ENCODE data around the gene PRKN. TPM values are rescaled to one million over a fixed set of nuclear protein-coding genes. Genes with fewer than 3 reads are reported as not detected.

Gene PRKN
- total RNA-seq, 1 donor from 2014 or later: 1.2 TPM

DNA sequence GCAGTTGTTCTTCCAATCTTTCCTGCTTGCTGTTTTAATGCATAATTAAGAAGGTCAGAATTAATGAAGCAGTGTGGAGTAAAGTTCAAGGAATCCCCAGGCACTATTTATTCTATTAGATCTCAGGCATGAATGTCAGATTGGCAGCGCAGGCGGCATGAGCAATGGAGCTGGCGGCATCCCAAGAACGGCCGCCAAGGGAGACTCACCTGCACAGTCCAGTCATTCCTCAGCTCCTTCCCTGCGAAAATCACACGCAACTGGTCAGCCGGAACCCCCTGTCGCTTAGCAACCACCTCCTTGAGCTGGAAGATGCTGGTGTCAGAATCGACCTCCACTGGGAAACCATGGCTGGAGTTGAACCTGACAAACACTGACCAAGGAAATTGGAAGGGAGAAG lies 284.5 kb downstream of the PRKN start:
- H3K36me3 ChIP-seq (ENCODE audit: control insufficient read depth, insufficient read depth, low read length): no peaks in the 10 kb centered on the region
- H3K4me3 ChIP-seq (ENCODE audit: low read depth, low read length): no peak overlapping the region
- TF ChIP-seq, protein P1, sequence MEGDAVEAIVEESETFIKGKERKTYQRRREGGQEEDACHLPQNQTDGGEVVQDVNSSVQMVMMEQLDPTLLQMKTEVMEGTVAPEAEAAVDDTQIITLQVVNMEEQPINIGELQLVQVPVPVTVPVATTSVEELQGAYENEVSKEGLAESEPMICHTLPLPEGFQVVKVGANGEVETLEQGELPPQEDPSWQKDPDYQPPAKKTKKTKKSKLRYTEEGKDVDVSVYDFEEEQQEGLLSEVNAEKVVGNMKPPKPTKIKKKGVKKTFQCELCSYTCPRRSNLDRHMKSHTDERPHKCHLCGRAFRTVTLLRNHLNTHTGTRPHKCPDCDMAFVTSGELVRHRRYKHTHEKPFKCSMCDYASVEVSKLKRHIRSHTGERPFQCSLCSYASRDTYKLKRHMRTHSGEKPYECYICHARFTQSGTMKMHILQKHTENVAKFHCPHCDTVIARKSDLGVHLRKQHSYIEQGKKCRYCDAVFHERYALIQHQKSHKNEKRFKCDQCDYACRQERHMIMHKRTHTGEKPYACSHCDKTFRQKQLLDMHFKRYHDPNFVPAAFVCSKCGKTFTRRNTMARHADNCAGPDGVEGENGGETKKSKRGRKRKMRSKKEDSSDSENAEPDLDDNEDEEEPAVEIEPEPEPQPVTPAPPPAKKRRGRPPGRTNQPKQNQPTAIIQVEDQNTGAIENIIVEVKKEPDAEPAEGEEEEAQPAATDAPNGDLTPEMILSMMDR (IDR thresholded peaks at IDR 0.05; ENCODE audit: insufficient read depth, low read length, poor library complexity, severe bottlenecking): no peak
- no peaks in the 10 kb centered on the region for H3K27me3 ChIP-seq (ENCODE audit: control insufficient read depth, insufficient read depth, low read length)
- DNase-seq (ENCODE audit: low read depth): peak; percentile 63

DNA sequence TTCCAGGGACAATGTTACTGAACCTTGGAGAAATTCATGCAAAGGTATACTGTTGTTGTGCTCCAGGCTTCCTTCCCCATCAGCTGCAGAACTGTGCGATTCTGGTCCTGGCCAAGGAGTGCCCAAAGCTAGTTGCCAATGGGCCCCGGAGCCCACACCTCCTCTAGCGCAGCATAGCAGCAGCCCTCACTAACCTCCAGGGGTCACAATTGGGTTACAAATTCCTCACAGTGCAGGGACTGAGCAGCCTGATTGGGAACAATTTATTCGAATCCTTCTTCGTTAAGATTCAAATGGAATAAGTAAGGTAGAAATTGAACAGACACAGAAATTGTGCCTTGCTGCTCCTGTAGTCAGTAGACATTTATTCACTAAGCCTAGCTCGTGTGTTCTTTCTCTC lies 284.9 kb downstream of the PRKN start:
- no peak for DNase-seq (ENCODE audit: low read depth)
- Histone ChIP-seq H3K4me3 (ENCODE audit: low read depth, low read length) (no peak overlapping the region), H3K27me3 (ENCODE audit: control insufficient read depth, insufficient read depth, low read length) (no peaks in the 10 kb centered on the region), H3K36me3 (ENCODE audit: control insufficient read depth, insufficient read depth, low read length) (no peaks in the 10 kb centered on the region)
- TF ChIP-seq, protein P1 (IDR thresholded peaks at IDR 0.05; ENCODE audit: insufficient read depth, low read length, poor library complexity, severe bottlenecking): peak; percentile 41

DNA sequence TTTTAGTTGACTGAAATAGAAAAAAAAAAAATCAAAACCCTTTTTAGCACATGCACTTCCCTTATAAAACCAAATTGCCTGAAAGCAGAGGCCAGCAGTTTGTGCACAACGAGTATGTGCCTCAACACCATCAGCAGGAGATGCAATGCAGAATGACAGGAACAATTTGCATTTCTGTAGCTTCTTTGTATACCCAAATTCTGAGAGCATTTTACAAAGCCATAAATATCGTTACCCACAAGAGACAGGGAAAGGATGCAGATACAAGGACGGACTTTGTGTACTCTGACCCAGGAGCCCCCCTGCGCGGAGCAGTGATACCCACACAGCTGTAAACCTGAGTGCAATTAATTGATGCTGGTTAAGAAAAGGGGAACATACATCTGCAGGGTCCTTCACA lies 285.6 kb downstream of the PRKN start:
- Histone ChIP-seq H3K36me3 (ENCODE audit: control insufficient read depth, insufficient read depth, low read length) (no peaks in the 10 kb centered on the region), H3K27me3 (ENCODE audit: control insufficient read depth, insufficient read depth, low read length) (no peaks in the 10 kb centered on the region), H3K4me3 (ENCODE audit: low read depth, low read length) (no peak overlapping the region)
- TF ChIP-seq, protein P1 (IDR thresholded peaks at IDR 0.05; ENCODE audit: insufficient read depth, low read length, poor library complexity, severe bottlenecking): no peak
- no peak for DNase-seq (ENCODE audit: low read depth)

DNA sequence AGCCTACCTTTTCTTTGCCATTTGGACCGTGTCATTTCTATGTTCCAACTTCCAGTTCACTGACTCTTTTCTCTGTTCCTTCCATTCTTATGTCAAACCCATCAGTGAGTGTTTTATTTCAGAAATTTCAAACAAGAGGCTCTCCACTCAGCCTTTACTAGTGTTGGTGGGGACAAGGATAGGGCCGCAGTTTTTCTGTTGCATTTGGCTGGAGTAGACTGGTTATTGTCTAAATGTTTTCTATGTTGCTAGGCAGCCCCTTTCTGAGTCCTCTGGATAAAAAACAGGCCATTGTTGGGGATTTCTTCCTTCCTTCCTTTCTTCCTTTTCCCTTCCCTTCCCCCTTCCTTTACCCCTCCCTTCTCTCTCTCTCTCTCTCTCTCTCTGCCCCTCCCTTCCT lies 288.6 kb downstream of the PRKN start:
- Histone ChIP-seq H3K4me3 (ENCODE audit: low read depth, low read length) (no peak overlapping the region), H3K36me3 (ENCODE audit: control insufficient read depth, insufficient read depth, low read length) (no peaks in the 10 kb centered on the region), H3K27me3 (ENCODE audit: control insufficient read depth, insufficient read depth, low read length) (no peaks in the 10 kb centered on the region)
- TF ChIP-seq, protein P1 (IDR thresholded peaks at IDR 0.05; ENCODE audit: insufficient read depth, low read length, poor library complexity, severe bottlenecking): no peak
- DNase-seq (ENCODE audit: low read depth): no peak

DNA sequence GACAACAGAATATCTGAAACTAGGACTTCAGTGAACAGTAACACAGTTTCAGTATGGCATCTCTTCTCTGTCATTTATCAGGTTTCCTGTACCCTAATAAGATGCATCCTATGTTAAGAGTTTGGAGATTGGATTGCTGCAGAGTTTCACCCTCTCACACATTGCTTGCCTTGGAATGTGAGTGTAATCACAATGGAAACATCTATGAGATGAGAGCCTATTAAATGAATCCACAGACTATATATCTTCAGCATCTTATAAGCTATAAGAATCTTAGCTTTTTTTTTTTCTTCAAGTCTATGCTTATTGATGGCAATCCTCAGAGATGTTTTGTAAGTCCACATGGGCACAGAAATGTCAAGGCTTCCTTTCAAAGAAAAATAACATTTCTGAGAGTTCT lies 292.5 kb downstream of the PRKN start:
- H3K36me3 ChIP-seq (ENCODE audit: control insufficient read depth, insufficient read depth, low read length): no peaks in the 10 kb centered on the region
- TF ChIP-seq, protein P1 (IDR thresholded peaks at IDR 0.05; ENCODE audit: insufficient read depth, low read length, poor library complexity, severe bottlenecking): no peak
- H3K4me3 ChIP-seq (ENCODE audit: low read depth, low read length): no peak overlapping the region
- no peak for DNase-seq (ENCODE audit: low read depth)
- H3K27me3 ChIP-seq (ENCODE audit: control insufficient read depth, insufficient read depth, low read length): no peaks in the 10 kb centered on the region

DNA sequence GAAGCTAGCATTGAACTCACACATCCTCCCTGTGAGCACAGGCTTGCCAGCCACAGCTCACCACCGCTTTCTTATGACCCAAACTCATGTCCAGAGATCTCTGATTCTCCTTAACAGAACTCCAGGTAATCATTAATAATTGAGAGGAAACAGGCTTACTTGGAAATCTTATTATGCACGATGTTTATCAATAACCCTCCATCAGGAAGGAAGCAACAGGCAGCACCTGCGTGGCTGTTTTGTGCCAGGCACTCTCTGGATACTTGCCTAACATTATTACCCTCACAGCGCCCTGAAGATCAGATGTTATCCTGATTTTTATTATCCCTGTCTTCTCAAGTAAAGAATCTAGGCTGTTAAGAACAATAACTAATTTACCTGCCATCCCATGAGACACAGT lies 306.6 kb downstream of the PRKN start:
- H3K4me3 ChIP-seq (ENCODE audit: low read depth, low read length): no peak overlapping the region
- TF ChIP-seq, protein P1 (IDR thresholded peaks at IDR 0.05; ENCODE audit: insufficient read depth, low read length, poor library complexity, severe bottlenecking): no peak
- H3K27me3 ChIP-seq (ENCODE audit: control insufficient read depth, insufficient read depth, low read length): no peaks in the 10 kb centered on the region
- H3K36me3 ChIP-seq (ENCODE audit: control insufficient read depth, insufficient read depth, low read length): no peaks in the 10 kb centered on the region
- DNase-seq (ENCODE audit: low read depth): no peak

Measured in kidney epithelial cell (primary cell).